Activated CD8-positive, alpha-beta memory T cell treated with anti-CD3 and anti-CD28 coated beads for 1 hour (primary cell): ENCODE results near the gene CFAP52.
A peak's percentile ranks its signal among the peaks of the same experiment; 100 is the strongest.
"Not testable (repeated sequence)": the region's sequence is repeated elsewhere in the genome, so short reads cannot be mapped to it uniquely, and the experiment has no call there.

ENCODE experiments used
- DNase-seq, 2 donors: peaks; one replicate each; pipeline ENCODE4 v3.0.0-alpha.2; 2020; ENCODE audit warnings: low read depth in 1 of 2; ENCODE audit errors: extremely low read depth in 1 of 2

Gene CFAP52

GRCh38 chr17:9568004-9568403 lies 8.4 kb upstream of the CFAP52 start:
- DNase-seq, result no peak

- no peak for DNase-seq
These were observed 7.4 kb upstream of the CFAP52 start for GRCh38 chr17:9568957-9569588.

GRCh38 chr17:9571201-9571600 lies 5.2 kb upstream of the CFAP52 start:
- no peak for DNase-seq

GRCh38 chr17:9575381-9576101 lies 901 bp upstream of the CFAP52 start, which contains the start of gene STX8:
Gene STX8 (minus strand): TSS chr17:9575820. CDS start chr17:9575808, 12 bp downstream.
- peak; percentile 27 to 68 for DNase-seq

- no peak for DNase-seq
These were observed 899 bp downstream of the CFAP52 start for GRCh38 chr17:9577373-9577709.

GRCh38 chr17:9587969-9588656 lies 11.7 kb downstream of the CFAP52 start:
- DNase-seq, result no peak

GRCh38 chr17:9594065-9594464 lies 17.6 kb downstream of the CFAP52 start:
- no peak for DNase-seq

GRCh38 chr17:9597638-9598037 lies 21.2 kb downstream of the CFAP52 start:
- not testable (repeated sequence) for DNase-seq

GRCh38 chr17:9598661-9599060 lies 22.2 kb downstream of the CFAP52 start:
- no peak for DNase-seq

GRCh38 chr17:9604583-9604982 lies 28.1 kb downstream of the CFAP52 start:
- DNase-seq, result not testable (repeated sequence)

GRCh38 chr17:9606453-9606852 lies 30.0 kb downstream of the CFAP52 start:
- no peak for DNase-seq

GRCh38 chr17:9607058-9607457 lies 30.6 kb downstream of the CFAP52 start:
- DNase-seq, result not testable (repeated sequence)

- no peak for DNase-seq
These were observed 35.1 kb downstream of the CFAP52 start for GRCh38 chr17:9611557-9611956.

- DNase-seq, result no peak
These were observed 35.6 kb downstream of the CFAP52 start for GRCh38 chr17:9612006-9612405.

GRCh38 chr17:9615486-9615885 lies 39.0 kb downstream of the CFAP52 start:
- DNase-seq, result no peak

GRCh38 chr17:9622961-9623360 lies 46.5 kb downstream of the CFAP52 start:
- no peak for DNase-seq

GRCh38 chr17:9628509-9628908 lies 52.1 kb downstream of the CFAP52 start:
- no peak for DNase-seq

GRCh38 chr17:9632741-9633140 lies 56.3 kb downstream of the CFAP52 start:
- DNase-seq, result no peak

GRCh38 chr17:9635340-9635739 lies 58.9 kb downstream of the CFAP52 start:
- no peak for DNase-seq

- DNase-seq, result no peak
These were observed 60.1 kb downstream of the CFAP52 start for GRCh38 chr17:9636501-9636900.

- not testable (repeated sequence) for DNase-seq
These were observed 63.9 kb downstream of the CFAP52 start for GRCh38 chr17:9640388-9640787.

- no peak for DNase-seq
These were observed 67.2 kb downstream of the CFAP52 start for GRCh38 chr17:9643611-9644010.
